Mesothelial cell of epicardium (in vitro differentiated cells): ENCODE data around the gene ZNF12. TPM values are rescaled to one million over a fixed set of nuclear protein-coding genes. Genes with fewer than 3 reads are reported as not detected.

Source experiments
- DNase-seq, 2 experiments: peaks; one replicate each; pipeline ENCODE4 v3.0.0; 2021; ENCODE audit warnings: low spot score in 2 of 2; ENCODE audit not compliant: unreplicated experiment in 2 of 2
- H3K27ac Mint-ChIP-seq: 2 replicates; pipeline ENCODE4 v1.8.0; 2021; ENCODE audit warnings: mixed read lengths
- H3K27me3 Mint-ChIP-seq: 2 replicates; pipeline ENCODE4 v1.8.0; 2021; ENCODE audit warnings: low read depth, mixed read lengths
- H3K36me3 Mint-ChIP-seq: 2 replicates; pipeline ENCODE4 v1.8.0; 2021; ENCODE audit warnings: mixed read lengths
- H3K4me1 Mint-ChIP-seq: 2 replicates; pipeline ENCODE4 v1.8.0; 2021; ENCODE audit warnings: mixed read lengths
- H3K4me3 Mint-ChIP-seq: 2 replicates; pipeline ENCODE4 v1.8.0; 2021; ENCODE audit warnings: mild to moderate bottlenecking, moderate library complexity, mixed read lengths
- H3K9me3 Mint-ChIP-seq: 2 replicates; pipeline ENCODE4 v1.8.0; 2021; ENCODE audit warnings: mixed read lengths
- CTCF ChIP-seq: fragments of 200-600 bp; sonication (generic); IDR thresholded peaks from one replicate; pipeline ENCODE4 v1.5.0; 2021; ENCODE audit warnings: antibody characterized with exemption; ENCODE audit not compliant: unreplicated experiment
- total RNA-seq: library from RNA; stranded (reverse); gene quantifications from 3 replicates; pipeline ENCODE4 v1.2.1, GENCODE V29; 2021

The ZNF12 gene
- total RNA-seq, 1 donor from 2014 or later, result 32.2 TPM

- Mint-ChIP-seq H3K27ac (no peak overlapping the region), H3K4me1 (no peaks in the 10 kb centered on the region), H3K36me3 (peaks cover 38% of the 10 kb centered on the region), H3K9me3 (peaks cover 8% of the 10 kb centered on the region), H3K4me3 (no peak overlapping the region), H3K27me3 (no peaks in the 10 kb centered on the region)
- DNase-seq, result no peak
- TF ChIP-seq CTCF, result no peak
These were observed 54.2 kb downstream of the ZNF12 start for GRCh38 chr7:6652446-6653011.

GRCh38 chr7:6651851-6652445 lies 54.8 kb downstream of the ZNF12 start:
- TF ChIP-seq CTCF, result no peak
- Mint-ChIP-seq H3K4me1 (no peaks in the 10 kb centered on the region), H3K27me3 (no peaks in the 10 kb centered on the region), H3K27ac (no peak overlapping the region), H3K36me3 (peaks cover 39% of the 10 kb centered on the region), H3K4me3 (no peak overlapping the region), H3K9me3 (peaks cover 8% of the 10 kb centered on the region)
- no peak for DNase-seq

DNA sequence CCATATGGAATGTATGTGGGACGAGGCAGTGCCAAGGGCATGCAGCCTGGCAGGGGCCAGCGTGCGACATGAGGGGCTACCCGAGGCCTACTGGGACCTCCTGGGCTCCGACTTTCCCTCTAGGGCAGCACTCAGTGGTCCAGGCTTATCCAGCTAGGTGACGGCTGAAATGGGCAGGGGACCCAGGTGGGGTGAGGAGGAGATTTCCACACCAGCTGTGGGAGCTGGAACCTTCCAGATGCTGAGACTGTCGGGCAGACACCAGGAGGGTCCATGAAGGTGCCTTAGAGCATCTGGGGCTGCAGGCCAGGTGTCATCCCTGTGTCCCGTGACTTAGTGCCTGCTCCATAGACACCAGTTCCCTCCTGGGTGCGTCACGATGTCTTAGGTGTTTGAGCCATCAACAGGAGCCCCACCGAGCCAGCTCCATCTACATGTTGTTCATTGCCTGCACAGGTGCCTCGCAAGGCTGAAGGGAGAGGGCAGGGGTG lies 56.2 kb downstream of the ZNF12 start:
- H3K36me3 Mint-ChIP-seq, result peaks cover 41% of the 10 kb centered on the region
- H3K27me3 Mint-ChIP-seq, result no peaks in the 10 kb centered on the region
- H3K4me1 Mint-ChIP-seq, result no peaks in the 10 kb centered on the region
- no peak overlapping the region for H3K4me3 Mint-ChIP-seq
- H3K27ac Mint-ChIP-seq, result no peak overlapping the region
- no peak for DNase-seq
- TF ChIP-seq CTCF, result no peak
- peaks cover 8% of the 10 kb centered on the region for H3K9me3 Mint-ChIP-seq

DNA sequence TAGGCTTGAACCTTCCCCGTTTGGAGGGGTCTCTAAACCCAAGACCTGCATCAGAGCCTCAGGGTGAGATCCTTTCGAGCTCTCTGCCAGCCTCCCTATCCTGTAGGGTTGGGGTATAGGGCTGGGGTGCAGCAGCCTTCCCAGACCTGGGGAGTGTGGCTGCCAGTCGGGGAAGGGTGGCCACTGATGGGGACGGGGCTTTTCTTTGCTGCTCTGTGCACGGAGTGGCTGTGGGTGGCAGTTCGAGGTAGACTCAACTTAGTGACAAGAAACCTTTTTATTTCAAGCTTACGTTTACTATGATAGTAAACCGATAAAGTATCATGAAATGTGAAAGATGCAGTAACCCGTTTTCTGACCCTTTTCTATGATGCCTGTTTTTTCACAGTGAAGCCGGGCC lies 56.7 kb downstream of the ZNF12 start:
- TF ChIP-seq CTCF, result no peak
- H3K9me3 Mint-ChIP-seq, result peaks cover 8% of the 10 kb centered on the region
- peaks cover 36% of the 10 kb centered on the region for H3K36me3 Mint-ChIP-seq
- no peak overlapping the region for H3K4me3 Mint-ChIP-seq
- DNase-seq, result no peak
- no peaks in the 10 kb centered on the region for H3K27me3 Mint-ChIP-seq
- no peak overlapping the region for H3K27ac Mint-ChIP-seq
- no peaks in the 10 kb centered on the region for H3K4me1 Mint-ChIP-seq

DNA sequence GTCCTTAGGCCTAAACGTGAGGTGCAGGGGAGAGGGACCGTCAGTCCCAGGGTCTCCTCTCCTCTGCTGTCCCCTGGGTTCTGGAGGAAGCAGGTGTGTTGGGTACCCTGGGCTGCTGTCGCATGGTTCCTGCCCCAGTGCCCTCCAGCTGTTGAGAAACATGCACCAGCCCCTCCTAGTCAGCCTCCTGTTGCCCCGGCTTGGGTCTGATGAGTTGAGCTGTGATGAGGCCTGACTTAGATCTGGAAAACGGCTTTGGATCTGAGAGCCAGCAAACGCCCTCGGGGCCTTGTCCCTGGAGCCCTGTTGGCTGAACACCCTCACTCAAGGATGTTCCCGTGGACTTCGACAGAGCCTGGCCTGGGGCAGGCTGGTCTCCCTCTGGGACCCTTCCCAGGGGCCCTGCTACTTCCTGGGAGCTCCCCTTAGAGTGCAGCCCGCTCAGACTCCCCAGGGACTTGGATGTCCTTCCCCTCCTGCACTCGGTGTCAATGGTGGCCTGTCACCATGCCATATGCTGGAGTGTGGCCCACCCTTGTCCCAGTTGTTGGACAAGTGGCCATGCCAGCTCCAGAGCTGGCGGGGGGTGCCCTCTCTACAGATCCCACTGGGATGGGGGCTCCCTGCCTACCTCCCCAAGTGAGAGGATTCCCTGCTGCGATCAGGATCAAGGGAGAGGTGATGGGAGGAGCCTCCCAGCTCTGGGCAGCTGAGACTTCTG lies 57.3 kb downstream of the ZNF12 start:
- DNase-seq, result no peak
- H3K27ac Mint-ChIP-seq, result no peak overlapping the region

More for the DNA sequence above, 57.3 kb downstream of the ZNF12 start:
- H3K27me3 Mint-ChIP-seq, result no peaks in the 10 kb centered on the region
- TF ChIP-seq CTCF, result no peak
- H3K4me1 Mint-ChIP-seq, result no peaks in the 10 kb centered on the region
- peaks cover 5% of the 10 kb centered on the region for H3K9me3 Mint-ChIP-seq
- H3K36me3 Mint-ChIP-seq, result peaks cover 31% of the 10 kb centered on the region
- no peak overlapping the region for H3K4me3 Mint-ChIP-seq
